Left renal pelvis (tissue), 4 donors: Measurements from ENCODE around the gene PLD3. TPM values are rescaled to one million over a fixed set of nuclear protein-coding genes. Genes with fewer than 3 reads are reported as not detected.
A peak's percentile ranks its signal among the peaks of the same experiment; 100 is the strongest.

ENCODE experiments used
- DNase-seq, 4 donors: peaks; one replicate each; pipeline ENCODE4 v3.0.0-alpha.2; 2013; ENCODE audit warnings: low read depth in 4 of 4, low spot score in 3 of 4
- polyA plus RNA-seq, 4 donors: library from polyadenylated mRNA; unstranded; fragments of 120-200 nt; gene quantifications; one replicate each; pipeline ENCODE4 v1.2.1, GENCODE V29; 2013; ENCODE audit not compliant: insufficient read length in 4 of 4

The PLD3 gene
- polyA plus RNA-seq = 100 to 1,000 TPM; 239 to 328 (median 258) TPM

- peak; percentile 93 to 97 (median 96) for DNase-seq
Measured at GRCh38 chr19:40348125-40348913, at the start of gene PLD3, which contains the start of gene C19orf47. Gene PLD3, plus strand, starts transcription at chr19:40348695. Its CDS starts 17,789 bp downstream, at chr19:40366484. Gene C19orf47, minus strand, starts transcription at chr19:40348397. Its CDS starts 6,540 bp downstream, at chr19:40341857.

- DNase-seq = no peak
Measured at GRCh38 chr19:40300668-40301067, 47.8 kb upstream of the PLD3 start.

GRCh38 chr19:40302224-40303011 is 46.1 kb upstream of the PLD3 start:
- DNase-seq = no peak

DNA sequence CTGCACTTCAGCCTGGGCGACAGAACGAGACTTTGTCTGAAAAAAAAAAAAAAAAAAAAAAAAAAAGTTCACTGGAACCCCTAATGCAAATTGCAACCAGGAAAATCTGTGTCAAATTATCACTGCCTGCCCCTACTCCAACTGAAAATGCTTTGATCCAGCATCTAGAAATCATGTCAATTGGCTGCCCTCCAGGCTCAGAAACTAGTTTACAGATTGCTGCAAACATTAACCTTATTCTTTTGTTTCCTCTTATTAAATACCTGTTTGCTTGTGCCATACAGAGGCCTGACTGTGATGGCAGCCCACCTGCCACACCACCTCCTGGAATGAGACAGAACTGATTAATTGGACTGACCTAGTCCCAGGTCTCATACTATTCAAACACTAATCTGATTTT is 44.7 kb upstream of the PLD3 start:
- DNase-seq = no peak

GRCh38 chr19:40304306-40304705 is 44.2 kb upstream of the PLD3 start:
- DNase-seq = no peak

DNA sequence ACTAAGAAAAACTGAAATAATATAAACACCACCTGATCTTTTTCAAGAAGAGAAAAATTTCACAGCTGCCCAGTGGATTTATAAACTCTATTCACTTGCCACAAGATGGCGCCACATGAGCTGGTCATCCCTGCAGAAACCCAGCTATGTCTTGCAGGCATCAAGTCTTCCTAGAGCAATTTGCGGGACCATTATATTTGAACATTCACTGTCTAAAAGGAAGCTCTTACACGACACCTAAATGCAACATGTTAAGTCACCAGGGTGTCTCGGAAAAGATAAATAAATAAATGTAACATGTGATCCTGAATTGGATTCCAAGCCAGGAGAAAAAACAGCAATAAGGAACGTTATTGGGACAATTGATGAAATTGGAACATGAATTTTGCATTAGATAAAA is 43.1 kb upstream of the PLD3 start:
- DNase-seq = peak in 3 of 4 donors; percentile 64 to 79 (median 72)

- no peak for DNase-seq
Measured at GRCh38 chr19:40309666-40310065, 38.8 kb upstream of the PLD3 start.

- no peak for DNase-seq
Measured at GRCh38 chr19:40312533-40312932, 36.0 kb upstream of the PLD3 start.

DNA sequence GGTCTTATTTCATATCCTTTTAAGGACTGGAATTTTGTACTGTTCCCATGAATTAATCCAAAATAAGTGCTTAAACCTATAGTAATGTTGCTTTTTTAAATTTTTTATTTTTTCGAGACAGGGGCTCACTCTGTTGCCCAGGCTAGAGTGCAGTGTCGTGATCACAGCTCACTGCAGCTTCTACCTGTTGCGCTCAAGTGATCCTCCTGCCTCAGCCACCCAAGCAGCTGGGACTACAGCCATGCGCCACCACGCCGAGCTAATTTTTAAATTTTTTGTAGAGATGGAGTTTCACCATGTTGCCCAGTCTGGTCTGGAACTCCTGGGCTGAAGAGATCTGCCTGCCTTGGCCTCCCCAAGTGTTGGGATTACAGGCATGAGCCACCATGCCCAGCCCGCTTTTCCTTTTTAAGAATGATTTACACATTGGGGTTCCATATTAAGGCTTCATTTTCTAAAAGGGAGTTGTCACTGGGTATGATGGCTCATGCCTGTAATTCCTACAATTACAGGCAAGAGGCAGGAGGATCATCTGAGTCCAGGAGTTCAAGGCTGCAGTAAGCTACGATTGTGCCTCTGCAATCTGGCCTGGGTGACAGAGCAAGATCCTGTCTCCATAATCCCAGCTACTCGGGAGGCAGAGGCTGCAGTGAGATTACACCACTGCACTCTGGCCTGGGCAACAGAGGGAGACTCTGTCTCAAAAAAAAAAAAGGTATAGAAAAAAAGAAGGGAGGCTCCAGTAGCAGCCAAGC is 35.1 kb upstream of the PLD3 start:
- DNase-seq = no peak

DNA sequence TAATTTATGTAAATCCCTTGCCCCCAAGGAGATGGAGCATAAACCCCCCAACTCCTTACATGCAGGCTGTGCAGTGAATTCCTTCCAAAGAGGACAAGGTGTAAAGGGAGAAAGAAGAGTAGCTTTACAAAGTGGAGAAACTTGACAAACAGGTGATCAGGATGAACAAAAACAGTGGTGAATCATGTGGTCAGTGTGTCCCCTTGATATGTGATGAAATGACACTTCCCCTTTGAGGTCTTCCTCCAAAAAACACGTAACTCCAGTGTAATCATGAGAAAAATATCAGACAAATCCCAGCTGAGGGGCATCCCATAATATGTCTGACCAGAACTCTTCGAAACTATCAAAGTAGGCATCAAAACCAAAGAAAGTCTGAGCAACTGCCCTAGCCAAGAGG is 33.8 kb upstream of the PLD3 start:
- no peak for DNase-seq

GRCh38 chr19:40315812-40316470 is 32.6 kb upstream of the PLD3 start:
- DNase-seq = no peak

DNA sequence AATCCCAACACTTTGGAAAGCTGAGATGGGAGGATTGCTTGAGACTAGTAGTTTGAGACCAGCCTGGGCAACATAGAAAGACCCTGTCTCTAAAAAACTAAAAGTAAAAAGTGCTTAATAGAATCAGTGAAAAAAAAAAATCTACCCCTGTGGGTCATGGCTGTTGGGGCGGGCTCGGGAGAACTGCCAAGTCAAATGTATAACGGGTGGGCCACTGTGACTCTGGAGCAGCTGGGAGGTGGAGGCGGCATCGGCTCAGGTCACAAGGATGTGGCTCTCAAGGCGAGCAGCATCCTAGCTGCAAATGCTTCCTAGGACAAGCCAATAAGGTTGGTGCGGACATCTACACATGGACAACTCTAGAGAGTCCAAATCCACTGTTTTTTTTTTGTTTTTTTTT is 31.2 kb upstream of the PLD3 start:
- no peak for DNase-seq

GRCh38 chr19:40320558-40320935 is 27.9 kb upstream of the PLD3 start:
- no peak for DNase-seq

- no peak for DNase-seq
Measured at GRCh38 chr19:40321076-40321475, 27.4 kb upstream of the PLD3 start.

GRCh38 chr19:40321566-40322270 is 26.8 kb upstream of the PLD3 start:
- no peak for DNase-seq

- no peak for DNase-seq
Measured at GRCh38 chr19:40322271-40322610, 26.3 kb upstream of the PLD3 start.

DNA sequence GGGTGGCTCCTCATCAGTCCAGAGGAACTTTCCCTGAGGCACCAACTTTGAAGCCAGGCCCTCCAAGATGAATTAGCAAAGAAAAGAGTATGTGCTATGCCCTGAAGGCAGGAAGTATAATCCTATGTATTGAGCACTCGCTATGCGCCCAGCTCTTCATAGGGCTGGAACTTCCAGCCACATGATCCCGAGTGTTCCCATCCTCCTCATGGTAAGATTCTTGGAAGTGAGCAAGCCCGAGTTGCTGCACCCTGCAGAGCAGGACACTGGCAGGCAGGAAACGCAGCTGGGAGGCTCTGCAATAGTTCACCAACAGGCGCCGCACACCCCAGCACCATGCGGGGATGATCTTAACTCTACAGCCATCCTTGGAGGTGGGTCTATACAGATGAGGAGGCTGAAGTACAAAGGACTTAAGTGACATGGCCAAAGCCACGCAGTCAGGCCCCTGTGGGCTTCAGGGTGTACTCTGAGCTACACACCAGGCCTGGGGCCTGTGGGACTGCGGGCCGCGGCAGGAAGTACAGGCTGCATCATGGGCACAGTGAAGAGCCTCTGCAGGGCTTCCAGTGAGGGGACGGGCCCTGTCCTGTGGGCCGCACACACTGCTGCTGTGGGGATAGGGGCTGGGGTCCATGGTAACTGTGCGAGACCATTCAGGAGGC is 25.4 kb upstream of the PLD3 start:
- no peak for DNase-seq

DNA sequence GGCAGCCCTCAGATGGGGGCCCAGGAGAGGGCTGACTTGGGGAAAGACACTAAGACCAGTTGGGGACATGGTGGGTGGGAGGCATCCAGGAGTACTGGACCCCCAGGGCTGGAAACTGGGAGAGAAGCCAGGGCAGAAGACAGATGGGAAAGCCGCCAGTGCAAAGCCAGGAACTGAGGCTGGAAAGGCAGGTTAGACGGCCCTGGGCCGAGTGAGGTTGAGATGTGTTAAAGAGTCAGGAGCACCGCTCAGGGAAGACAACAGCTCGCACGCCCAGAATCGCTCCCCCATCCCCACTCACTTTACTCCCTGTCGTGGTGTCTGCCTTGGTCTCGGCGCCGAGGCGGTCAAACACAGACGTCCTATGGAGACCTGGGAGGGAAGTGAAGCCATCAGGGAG is 24.8 kb upstream of the PLD3 start:
- no peak for DNase-seq

GRCh38 chr19:40326201-40326600 is 22.3 kb upstream of the PLD3 start:
- no peak for DNase-seq

GRCh38 chr19:40331052-40331451 is 17.4 kb upstream of the PLD3 start:
- no peak for DNase-seq
